Tibial nerve (tissue), 3 donors: ENCODE results near the gene TPM1.

ENCODE experiments used
- CTCF ChIP-seq, 5 experiments: fragments of 200-600 bp in 3 of 5; fragments of 450-650 bp in 2 of 5; sonication (generic) in 3 of 5; IDR thresholded peaks; one replicate each; pipeline ENCODE4 v1.5.1; 2016 to 2019; ENCODE audit warnings: antibody characterized with exemption in 5 of 5, mild to moderate bottlenecking in 3 of 5, moderate library complexity in 2 of 5
- POLR2A ChIP-seq, 2 donors: fragments of 450-650 bp; IDR thresholded peaks; one replicate each; pipeline ENCODE4 v1.6.1; 2017; ENCODE audit warnings: antibody characterized with exemption in 2 of 2, mild to moderate bottlenecking in 2 of 2, moderate library complexity in 2 of 2

- no peak for TF ChIP-seq CTCF (IDR thresholded peaks at IDR 0.05)
- no peak for TF ChIP-seq POLR2A (IDR thresholded peaks at IDR 0.05)
These were observed 12.9 kb upstream of the TPM1 start for GRCh38 chr15:63029676-63030075.
